T-helper 9 cell (primary cell): ENCODE results near the gene CFAP210.

Experiments
- DNase-seq: peaks from one replicate; pipeline ENCODE4 v3.0.0-alpha.2; 2020
- total RNA-seq, 2 donors: gene quantifications; one replicate each; lab custom pipeline; 2026; lab: John Stamatoyannopoulos, UW

The CFAP210 gene, protein sequence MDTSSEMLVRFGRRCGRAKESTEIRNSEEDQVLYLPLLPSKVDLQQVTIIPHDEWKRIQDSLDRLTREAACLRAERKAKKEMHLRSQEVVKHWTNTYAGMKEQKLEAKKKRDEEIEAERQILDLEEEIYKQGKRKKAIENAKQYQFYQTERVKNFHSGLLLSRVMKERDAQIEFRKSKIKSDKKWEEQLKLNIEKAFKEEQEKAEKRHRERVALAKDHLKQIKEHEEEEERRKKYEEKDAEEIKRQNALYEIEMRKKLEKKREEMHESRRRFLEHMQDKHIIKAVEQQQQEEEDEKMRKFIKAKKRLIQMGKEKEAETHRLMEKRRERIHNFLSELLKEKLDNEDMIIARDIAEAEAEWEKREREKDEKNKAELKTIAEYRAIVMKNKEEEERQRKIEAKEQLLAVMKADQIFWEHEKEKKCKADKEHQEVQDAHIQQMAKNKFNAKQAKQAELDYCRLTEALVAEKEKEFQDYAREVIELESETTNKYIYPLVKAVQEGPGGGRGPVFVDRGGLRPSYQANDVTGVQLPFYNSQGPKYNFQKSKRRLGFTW
- total RNA-seq = 0.84 to 5.8 reads per million in 2 donors

- peak; percentile 99 for DNase-seq
Observed at GRCh38 chr2:169694113-169694893, at the start of gene CFAP210, which contains the start of gene PHOSPHO2. Gene CFAP210, minus strand, starts transcription at chr2:169694405. Its CDS starts 78 bp downstream, at chr2:169694327. Gene PHOSPHO2, plus strand, starts transcription at chr2:169694469. Its CDS starts 6,503 bp downstream, at chr2:169700972.

GRCh38 chr2:169743549-169743948, 49.3 kb upstream of the CFAP210 start:
- no peak for DNase-seq

GRCh38 chr2:169739351-169739750, 45.1 kb upstream of the CFAP210 start:
- no peak for DNase-seq

DNA sequence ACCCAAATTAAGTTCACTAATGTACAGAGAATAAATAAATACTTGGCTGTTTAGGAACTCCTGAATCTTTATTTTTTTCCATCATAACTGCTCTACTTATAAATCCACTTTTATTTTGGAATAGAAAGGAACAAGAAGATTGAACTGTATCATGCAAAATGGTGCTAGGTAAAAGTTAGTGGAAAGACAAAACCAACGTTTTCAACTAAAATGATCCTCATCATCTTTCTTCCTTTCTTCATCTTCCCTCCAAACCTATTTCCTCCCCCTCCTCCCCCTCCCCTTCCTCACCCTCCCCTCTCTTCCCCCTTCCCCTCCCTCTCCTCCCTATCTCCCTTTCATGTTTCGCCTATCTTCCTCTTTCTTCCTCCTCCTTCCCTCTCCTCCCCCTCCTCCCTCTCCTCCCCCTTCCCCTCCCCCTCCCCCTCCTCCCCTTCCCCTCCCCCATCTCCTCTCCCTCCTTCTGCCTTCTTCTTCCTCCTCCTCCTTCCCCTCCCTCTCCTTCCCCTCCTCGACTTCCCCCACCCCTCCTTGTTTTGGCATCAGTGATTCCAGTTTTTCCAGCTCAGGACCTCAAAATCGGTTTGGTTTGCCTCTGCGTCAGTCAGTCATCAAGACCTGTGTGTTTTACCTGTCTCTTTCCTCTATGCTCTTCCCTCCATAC, 44.5 kb upstream of the CFAP210 start:
- DNase-seq = no peak

DNA sequence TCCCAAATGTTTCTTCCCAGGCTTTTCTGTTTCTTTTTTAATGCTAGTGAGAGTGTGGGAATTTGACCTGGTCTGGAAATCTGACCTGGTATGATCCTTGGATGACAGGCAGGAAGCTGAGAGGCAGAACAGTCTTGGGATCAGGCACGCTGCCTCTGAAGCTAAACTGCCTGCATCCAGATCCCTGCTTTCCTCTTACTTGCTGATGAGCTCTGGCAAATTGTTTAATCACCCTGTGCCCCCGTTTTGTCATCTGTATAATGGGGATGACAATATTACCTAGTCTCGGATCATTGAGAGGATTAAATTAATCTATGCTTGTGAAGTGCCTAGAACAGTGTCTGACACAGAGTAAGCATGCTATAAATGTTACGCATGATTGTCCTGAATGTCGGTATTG, 42.7 kb upstream of the CFAP210 start:
- DNase-seq = no peak

GRCh38 chr2:169735623-169736022, 41.4 kb upstream of the CFAP210 start:
- DNase-seq = no peak

DNA sequence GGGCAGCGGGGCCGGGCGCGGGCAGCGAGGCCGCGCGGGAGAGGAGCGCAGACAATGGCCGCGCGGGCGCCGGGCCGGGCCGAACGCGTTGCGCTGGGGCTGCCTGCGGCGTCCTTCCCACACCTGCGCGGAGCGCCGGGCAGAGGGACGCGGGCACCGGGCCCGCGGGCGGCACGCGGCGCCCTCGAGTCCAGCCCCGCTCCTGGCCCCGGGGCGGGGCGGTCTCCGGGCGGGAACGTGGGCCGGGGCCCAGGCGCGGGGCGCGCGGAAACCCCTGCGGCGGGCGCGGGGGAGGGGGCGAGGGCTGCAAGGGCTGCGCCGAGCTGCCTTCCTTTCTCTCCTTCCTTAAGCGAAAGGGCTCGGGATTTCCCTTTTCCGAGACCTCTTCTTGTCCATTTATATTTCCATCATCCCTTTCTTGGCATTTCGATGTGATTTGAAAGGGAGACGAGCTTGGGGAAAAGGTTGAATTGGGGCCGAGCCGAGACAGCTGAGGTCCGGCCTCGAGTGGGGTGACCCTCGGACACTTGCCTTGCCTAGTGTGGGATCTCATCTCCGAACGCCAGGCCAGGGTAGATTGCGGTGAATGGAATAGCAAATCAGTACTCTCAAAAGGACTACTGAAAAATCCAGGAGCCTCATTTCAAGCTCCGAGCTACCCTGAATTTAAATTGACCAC, 40.1 kb upstream of the CFAP210 start:
- no peak for DNase-seq

GRCh38 chr2:169732583-169733358, 38.6 kb upstream of the CFAP210 start:
- DNase-seq = no peak

DNA sequence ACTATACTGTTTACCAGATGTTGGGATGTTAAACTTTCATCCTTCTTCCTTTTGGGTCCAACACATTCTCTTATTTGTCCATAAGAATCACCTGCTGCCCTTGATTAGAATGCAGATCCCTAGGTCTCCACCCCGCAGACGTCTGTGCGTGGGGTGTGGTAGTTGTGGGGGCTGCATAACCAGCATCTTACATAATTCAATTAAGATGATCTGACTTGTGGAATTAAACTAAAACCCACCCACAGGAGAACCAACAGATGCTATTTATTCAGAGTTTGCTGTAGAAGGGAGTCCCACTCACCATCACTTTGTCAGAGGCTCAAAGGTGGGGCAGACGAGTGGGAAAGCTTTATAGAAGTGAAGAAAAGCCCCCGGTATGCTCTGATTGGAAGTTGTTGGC, 37.9 kb upstream of the CFAP210 start:
- no peak for DNase-seq

- no peak for DNase-seq
Observed at GRCh38 chr2:169729274-169729605, 35.0 kb upstream of the CFAP210 start.

- DNase-seq = no peak
Observed at GRCh38 chr2:169727065-169727464, 32.9 kb upstream of the CFAP210 start.

GRCh38 chr2:169721016-169721415, 26.8 kb upstream of the CFAP210 start:
- DNase-seq = no peak

DNA sequence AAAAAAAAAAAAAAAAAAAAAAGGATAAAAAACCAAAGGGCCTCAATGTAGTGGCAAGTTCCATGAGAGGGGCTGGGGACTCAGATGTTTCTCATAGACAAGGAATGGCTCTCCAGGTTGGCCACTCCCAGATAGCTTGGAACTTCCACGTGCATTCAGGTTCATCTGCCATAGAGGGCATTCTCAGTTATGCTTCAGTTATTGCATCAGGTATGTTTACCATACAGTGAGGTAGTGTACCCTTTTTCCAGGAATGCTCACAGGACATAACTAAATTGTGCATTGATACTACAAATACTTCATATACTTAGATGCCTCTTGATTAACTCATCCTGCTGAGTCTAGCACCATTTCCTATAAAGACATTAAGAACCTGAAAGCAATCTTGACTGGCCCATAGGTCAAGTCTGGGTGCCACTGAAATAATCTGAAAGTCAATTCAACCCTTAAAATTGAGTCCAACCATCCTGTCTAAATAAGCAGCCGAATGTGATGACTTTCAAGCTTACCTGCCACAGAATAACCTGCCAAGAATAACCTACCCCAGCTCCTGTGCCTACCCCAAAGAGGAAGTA, 24.8 kb upstream of the CFAP210 start:
- DNase-seq = no peak

- no peak for DNase-seq
Observed at GRCh38 chr2:169717691-169718063, 23.5 kb upstream of the CFAP210 start.

DNA sequence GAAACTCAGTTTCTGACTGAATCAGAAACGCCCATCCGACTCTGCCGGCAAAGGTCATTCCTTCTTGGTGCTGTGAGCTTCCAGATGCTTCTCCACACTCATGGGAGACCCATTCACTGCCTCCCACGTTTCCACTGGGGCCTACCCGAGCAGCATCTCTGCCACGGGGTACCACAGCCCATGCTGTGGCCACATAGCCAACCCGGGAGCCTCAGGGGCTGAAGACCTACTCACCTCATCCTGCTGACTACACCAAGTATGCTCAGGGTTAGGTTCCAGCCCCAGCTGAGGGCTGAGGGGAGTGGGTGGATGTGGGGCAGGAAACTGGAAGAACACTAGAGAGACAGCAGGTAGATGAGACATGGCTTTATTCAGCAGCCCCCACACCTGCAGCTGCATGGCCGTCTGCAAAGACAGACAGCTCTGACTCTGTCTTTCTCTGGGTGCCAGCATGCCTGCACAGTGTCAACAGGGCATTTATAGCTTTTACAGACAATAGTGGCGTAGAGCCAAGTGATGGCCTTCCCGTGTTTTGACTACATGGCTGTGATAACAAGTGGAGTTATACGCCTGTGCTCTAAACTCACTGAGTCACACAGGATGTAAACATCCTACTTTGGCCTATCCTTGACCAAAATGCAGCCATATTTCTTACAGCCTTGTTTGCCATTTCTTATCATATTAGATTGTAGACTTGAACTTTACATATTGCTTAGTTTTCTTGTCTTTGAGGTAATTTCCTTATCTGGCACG, 22.9 kb upstream of the CFAP210 start:
- DNase-seq = no peak

DNA sequence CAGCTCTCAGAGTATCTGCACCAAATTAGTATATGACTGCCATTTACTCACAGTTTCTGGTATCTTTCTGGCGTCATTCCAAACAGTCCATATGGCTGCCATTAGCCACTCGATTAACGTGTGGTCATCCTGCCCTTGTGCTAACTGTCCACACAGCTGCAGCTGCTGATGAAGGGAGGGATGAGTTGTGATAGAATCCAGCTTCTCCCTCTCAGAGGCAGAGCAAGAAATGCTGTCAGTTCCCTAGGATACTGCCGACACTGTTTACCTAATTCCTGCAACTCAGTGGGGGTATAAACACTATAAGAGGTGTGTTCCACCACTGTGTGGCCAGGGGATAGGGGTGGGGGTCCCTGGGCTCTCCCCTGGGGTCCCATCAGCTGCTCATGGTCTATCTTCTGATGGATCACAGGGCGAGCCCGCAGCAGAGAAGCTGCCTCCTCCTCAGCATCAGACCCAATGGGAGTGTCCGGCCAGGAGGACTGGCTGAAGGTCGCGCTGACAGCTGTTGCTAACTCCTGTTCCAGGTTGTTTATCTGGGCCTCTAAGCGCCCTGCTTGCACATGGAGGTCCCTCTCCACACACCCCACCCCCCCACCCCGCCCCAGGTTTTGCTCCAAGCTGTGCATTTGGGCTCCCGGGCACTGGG, 22.2 kb upstream of the CFAP210 start:
- DNase-seq = no peak

DNA sequence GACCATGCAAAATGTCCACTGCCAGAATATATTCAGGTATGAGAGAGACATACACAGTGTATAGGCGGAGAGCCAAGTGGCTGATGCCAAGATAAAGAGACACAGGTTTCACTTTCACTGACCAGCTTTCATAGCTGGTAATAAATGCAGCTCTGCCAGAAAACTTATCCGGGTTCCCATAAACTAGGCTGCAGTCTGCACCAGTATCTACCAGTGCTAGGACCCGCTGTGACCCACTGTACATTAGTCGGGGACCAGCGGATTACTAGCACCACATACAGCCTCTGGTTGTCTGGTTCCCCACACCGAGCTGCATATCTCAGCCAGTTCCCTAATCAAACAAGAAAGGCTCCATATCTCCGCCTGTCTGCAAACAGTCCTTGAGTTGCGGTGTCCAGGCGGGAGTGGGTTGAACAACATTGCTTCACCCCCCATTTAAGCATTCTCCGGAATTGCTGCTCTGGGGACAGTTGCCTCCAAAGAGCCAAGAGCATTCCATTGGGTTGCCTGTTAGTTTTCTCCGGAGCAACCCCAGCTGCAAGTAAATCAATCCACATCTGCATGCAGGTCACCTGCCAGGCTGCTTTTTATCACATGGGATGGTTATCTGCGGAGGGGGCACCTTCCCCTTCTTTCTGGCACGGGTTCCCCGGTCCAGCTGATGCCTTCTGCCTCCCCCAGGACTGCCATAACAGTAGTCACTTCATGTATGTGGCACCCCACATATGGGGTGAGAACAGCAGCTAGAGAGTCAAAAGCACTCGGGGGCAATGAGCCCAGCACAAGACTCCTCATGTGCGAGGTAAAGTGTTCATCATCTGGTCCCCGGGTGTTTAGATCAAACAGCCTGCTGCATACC, 21.4 kb upstream of the CFAP210 start:
- DNase-seq = no peak

- no peak for DNase-seq
Observed at GRCh38 chr2:169714699-169715098, 20.5 kb upstream of the CFAP210 start.

DNA sequence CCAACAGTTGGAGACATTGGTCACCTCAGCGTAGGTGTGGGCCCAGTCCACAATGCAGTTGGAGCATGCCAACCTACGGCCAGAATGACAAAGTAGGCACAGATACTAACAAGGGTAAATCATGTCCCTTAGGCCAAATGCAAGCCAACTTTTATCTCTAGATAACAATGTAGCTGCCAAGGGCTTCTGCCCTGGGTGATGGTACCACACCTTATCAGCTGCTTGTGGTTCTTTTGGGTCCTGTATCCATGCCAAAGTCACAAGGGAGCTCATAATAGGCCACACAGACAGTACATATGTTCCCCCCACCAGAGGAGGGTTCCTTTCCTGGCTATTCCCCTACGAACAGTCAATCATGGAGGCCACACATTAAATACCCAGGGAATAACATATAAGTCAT, 19.1 kb upstream of the CFAP210 start:
- DNase-seq = no peak
